SK-N-SH (cell line): ENCODE measurements around the gene IGFBPL1.

Experiments used
- CTCF ChIP-seq: fragments of 200-600 bp; sonication (generic); IDR thresholded peaks from 2 replicates; pipeline ENCODE4 v1.6.1; 2017; ENCODE audit warnings: antibody characterized with exemption, mild to moderate bottlenecking, moderate library complexity
- EP300 ChIP-seq, 2 experiments: IDR thresholded peaks; 2 replicates each; pipeline versions ENCODE4 v1.4.0 to v1.6.1; 2012; ENCODE audit warnings: borderline replicate concordance in 1 of 2, low read depth in 1 of 2, low read length in 1 of 2
- EZH2phosphoT487 ChIP-seq: fragments of 200-600 bp; sonication (generic); IDR thresholded peaks from 2 replicates; pipeline ENCODE4 v1.6.1; 2017; ENCODE audit warnings: low read depth, mixed run types, mild to moderate bottlenecking, antibody characterized with exemption, moderate library complexity, borderline replicate concordance
- GABPA ChIP-seq: IDR thresholded peaks from 2 replicates; pipeline ENCODE4 v1.4.0; 2012; ENCODE audit warnings: low read depth, mild to moderate bottlenecking
- NRF1 ChIP-seq: IDR thresholded peaks from 2 replicates; pipeline ENCODE4 v1.6.1; 2012; ENCODE audit warnings: low read depth, mild to moderate bottlenecking, low read length
- POLR2AphosphoS5 ChIP-seq: IDR thresholded peaks from 2 replicates; pipeline ENCODE4 v1.6.1; 2012; ENCODE audit warnings: low read depth, low read length
- SIN3A ChIP-seq: IDR thresholded peaks from 2 replicates; pipeline ENCODE4 v1.6.1; 2012; ENCODE audit warnings: low read depth, mild to moderate bottlenecking, low read length, moderate library complexity, borderline replicate concordance
- SMC3 ChIP-seq: IDR thresholded peaks from 2 replicates; pipeline ENCODE4 v1.6.1; 2012; ENCODE audit warnings: low read depth, low read length, improper control_type of control experiment
- USF1 ChIP-seq: IDR thresholded peaks from 2 replicates; pipeline ENCODE4 v1.4.0; 2012; ENCODE audit warnings: low read depth, borderline replicate concordance
- USF2 ChIP-seq: fragments of 150-350 bp; IDR thresholded peaks from 2 replicates; pipeline ENCODE4 v1.6.1; 2017; ENCODE audit warnings: antibody characterized with exemption, low read length, low read depth, borderline replicate concordance
- YY1 ChIP-seq: IDR thresholded peaks from 2 replicates; pipeline ENCODE4 v1.4.0; 2012; ENCODE audit warnings: low read depth, mild to moderate bottlenecking

GRCh38 chr9:38367898-38368297 lies 56.4 kb downstream of the IGFBPL1 start:
- TF ChIP-seq CTCF (no peak), USF1 (no peak), SMC3 (no peak), NRF1 (no peak), SIN3A (no peak), EZH2phosphoT487 (no peak), POLR2AphosphoS5 (no peak), GABPA (no peak), YY1 (no peak), EP300 (IDR thresholded peaks at IDR 0.05; ENCODE audit: borderline replicate concordance in 1 of 2, low read depth in 1 of 2, low read length in 1 of 2) (no peak), USF2 (no peak)
